GM23338 (cell line): ENCODE data around the gene CHCHD3. TPM values are rescaled to one million over a fixed set of nuclear protein-coding genes. Genes with fewer than 3 reads are reported as not detected.

ENCODE experiments used
- ATAC-seq: fragments of 200-7000 bp; cut with Tn5 transposase; 3 replicates; pipeline ENCODE4 v1.9.1; 2020
- DNase-seq: peaks from one replicate; pipeline ENCODE4 v3.0.0-alpha.2; 2015; ENCODE audit warnings: low spot score
- H2AFZ ChIP-seq: fragments of 200-600 bp; sonication (generic); 2 replicates; pipeline ENCODE4 v1.8.0; 2016; ENCODE audit warnings: antibody characterized with exemption, mild to moderate bottlenecking, moderate library complexity
- H3F3A ChIP-seq: fragments of 200-600 bp; sonication (generic); replicated peaks from 2 replicates; pipeline ENCODE4 v1.8.0; 2017; ENCODE audit warnings: antibody characterized with exemption, mixed run types, low read depth
- H3K27ac ChIP-seq: fragments of 200-600 bp; sonication (generic); 2 replicates; pipeline ENCODE4 v1.6.1; 2016; ENCODE audit warnings: low read depth
- H3K27me3 ChIP-seq: fragments of 200-600 bp; sonication (generic); 2 replicates; pipeline ENCODE4 v1.8.0; 2016; ENCODE audit warnings: mild to moderate bottlenecking, mixed run types, moderate library complexity; ENCODE audit not compliant: insufficient read depth
- H3K36me3 ChIP-seq: fragments of 200-600 bp; sonication (generic); 2 replicates; pipeline ENCODE4 v1.8.0; 2016; ENCODE audit warnings: mild to moderate bottlenecking; ENCODE audit not compliant: insufficient read depth
- H3K4me1 ChIP-seq: fragments of 200-600 bp; sonication (generic); 2 replicates; pipeline ENCODE4 v1.8.0; 2016; ENCODE audit warnings: mild to moderate bottlenecking, moderate library complexity; ENCODE audit not compliant: insufficient read depth
- H3K4me2 ChIP-seq: fragments of 200-600 bp; sonication (generic); 2 replicates; pipeline ENCODE4 v1.7.1; 2017; ENCODE audit warnings: mixed run types
- H3K4me3 ChIP-seq: fragments of 200-600 bp; sonication (generic); 2 replicates; pipeline ENCODE4 v1.6.1; 2016; ENCODE audit warnings: mixed run types
- H3K79me2 ChIP-seq: fragments of 200-600 bp; sonication (generic); replicated peaks from 2 replicates; pipeline ENCODE4 v1.8.0; 2017; ENCODE audit warnings: mild to moderate bottlenecking; ENCODE audit not compliant: insufficient read depth
- H3K9me2 ChIP-seq: fragments of 200-600 bp; sonication (generic); 2 replicates; pipeline ENCODE4 v1.8.0; 2017; ENCODE audit not compliant: insufficient read depth
- H4K20me1 ChIP-seq: fragments of 200-600 bp; sonication (generic); replicated peaks from 2 replicates; pipeline ENCODE4 v1.8.0; 2017; ENCODE audit warnings: mild to moderate bottlenecking; ENCODE audit not compliant: insufficient read depth
- H3K27ac Mint-ChIP-seq: 2 replicates; pipeline ENCODE4 v1.8.0; 2020; ENCODE audit warnings: inconsistent platforms, mild to moderate bottlenecking, moderate library complexity, mixed read lengths
- H3K27me3 Mint-ChIP-seq: 3 replicates; pipeline ENCODE4 v1.8.0; 2022; ENCODE audit warnings: low read depth, mild to moderate bottlenecking, moderate library complexity, mixed read lengths, inconsistent platforms; ENCODE audit not compliant: insufficient read depth, poor library complexity
- H3K36me3 Mint-ChIP-seq: 3 replicates; pipeline ENCODE4 v1.8.0; 2021; ENCODE audit warnings: low read depth, mild to moderate bottlenecking, inconsistent platforms, moderate library complexity, mixed read lengths
- H3K4me1 Mint-ChIP-seq: 3 replicates; pipeline ENCODE4 v1.8.0; 2020; ENCODE audit warnings: mild to moderate bottlenecking, inconsistent platforms, mixed read lengths
- H3K4me3 Mint-ChIP-seq: 3 replicates; pipeline ENCODE4 v1.8.0; 2021; ENCODE audit warnings: moderate library complexity, mild to moderate bottlenecking, inconsistent platforms, mixed read lengths
- H3K9me3 Mint-ChIP-seq: 3 replicates; pipeline ENCODE4 v1.8.0; 2020; ENCODE audit warnings: moderate library complexity, mild to moderate bottlenecking, inconsistent platforms, mixed read lengths
- ETS1 ChIP-seq: IDR thresholded peaks from 2 replicates; pipeline ENCODE4 v1.6.1; 2016; ENCODE audit warnings: antibody characterized with exemption
- EZH2 ChIP-seq: fragments of 200-600 bp; sonication (generic); IDR thresholded peaks from one replicate; pipeline ENCODE4 v1.8.0; 2017; ENCODE audit warnings: antibody characterized with exemption, mild to moderate bottlenecking, low read depth; ENCODE audit not compliant: unreplicated experiment
- EZH2phosphoT487 ChIP-seq: fragments of 200-600 bp; sonication (generic); IDR thresholded peaks from one replicate; pipeline ENCODE4 v1.8.1; 2018; ENCODE audit warnings: antibody characterized with exemption; ENCODE audit not compliant: unreplicated experiment
- JUNB ChIP-seq: IDR thresholded peaks from one replicate; pipeline ENCODE4 v1.6.1; 2016; ENCODE audit warnings: antibody characterized with exemption; ENCODE audit not compliant: unreplicated experiment
- NANOG ChIP-seq: IDR thresholded peaks from 2 replicates; pipeline ENCODE4 v1.6.1; 2016; ENCODE audit warnings: antibody characterized with exemption, borderline replicate concordance
- REST ChIP-seq: IDR thresholded peaks from one replicate; pipeline ENCODE4 v1.6.1; 2018; ENCODE audit warnings: antibody characterized with exemption; ENCODE audit not compliant: unreplicated experiment
- STAT1 ChIP-seq: IDR thresholded peaks from one replicate; pipeline ENCODE4 v1.6.1; 2016; ENCODE audit warnings: antibody characterized with exemption; ENCODE audit not compliant: unreplicated experiment
- ZNF114 ChIP-seq: fragments of 250-450 bp; sonication (Bioruptor Pico); IDR thresholded peaks from 2 replicates; pipeline ENCODE4 v1.5.0; 2020; ENCODE audit warnings: mild to moderate bottlenecking, moderate library complexity
- ZNF331 ChIP-seq: fragments of 250-450 bp; sonication (Bioruptor Pico); IDR thresholded peaks from 2 replicates; pipeline ENCODE4 v1.5.0; 2020; ENCODE audit warnings: low read depth, mild to moderate bottlenecking, moderate library complexity
- ZNF462 ChIP-seq: fragments of 250-450 bp; sonication (Bioruptor Pico); IDR thresholded peaks from 2 replicates; pipeline ENCODE4 v1.5.0; 2020; ENCODE audit warnings: mild to moderate bottlenecking, moderate library complexity
- polyA plus RNA-seq: library from polyadenylated mRNA; unstranded; fragments of >200 nt; fragmentation: Nextera tagmentation; extraction: Ambion mirVana; gene quantifications from 2 replicates; pipeline ENCODE4 v1.2.1, GENCODE V29; 2016
- total RNA-seq: library from RNA; depleted of rRNA; stranded (reverse); fragments of >200 nt; shearing (Covaris generic); gene quantifications from 2 replicates; pipeline ENCODE4 v1.2.3, GENCODE V29; 2014

CHCHD3 gene
- total and polyA plus RNA-seq, 2 experiments from 2014 or later: 107 to 131 TPM

- TF ChIP-seq ZNF462 (CRISPR knock-in tag) (no peak), ZNF331 (no peak), STAT1 (no peak), ZNF114 (CRISPR knock-in tag) (no peak), REST (no peak)
Observed at GRCh38 chr7:133030346-133030745, 51.5 kb downstream of the CHCHD3 start (continued).

GRCh38 chr7:133029463-133029862 is 52.4 kb downstream of the CHCHD3 start:
- no peaks in the 10 kb centered on the region for H3K4me1 ChIP-seq
- H3K27ac ChIP-seq: no peak overlapping the region
- H3K36me3 ChIP-seq: no peaks in the 10 kb centered on the region
- H3K4me1 Mint-ChIP-seq: peaks cover 3% of the 10 kb centered on the region; the same call in 2 of the 3 replicates
- no peak overlapping the region for H3K4me2 ChIP-seq
- H3K4me3 ChIP-seq: no peak overlapping the region
- H3K9me2 ChIP-seq: no peaks in the 10 kb centered on the region
- H3K4me3 Mint-ChIP-seq: no peak overlapping the region
- peaks cover 16% of the 10 kb centered on the region; the same call in 1 of the 2 replicates for H4K20me1 ChIP-seq
- no peaks in the 10 kb centered on the region for H3K27me3 ChIP-seq
- peaks cover 3% of the 10 kb centered on the region for H3K27me3 Mint-ChIP-seq
- H2AFZ ChIP-seq: no peak overlapping the region
- peaks cover 3% of the 10 kb centered on the region; the same call in 1 of the 3 replicates for H3K9me3 Mint-ChIP-seq
- peaks cover 5% of the 10 kb centered on the region; the same call in 1 of the 3 replicates for H3K36me3 Mint-ChIP-seq
- H3K79me2 ChIP-seq: peaks cover 95% of the 10 kb centered on the region
- peak overlapping the region; percentile 14; the same call in 1 of the 2 replicates for H3K27ac Mint-ChIP-seq
- no peaks in the 10 kb centered on the region for H3F3A ChIP-seq
- DNase-seq: no peak
- ATAC-seq: no peak
- TF ChIP-seq EZH2 (no peak), STAT1 (no peak), ETS1 (no peak), JUNB (no peak), NANOG (no peak), REST (no peak), EZH2phosphoT487 (no peak)
